PC-3 (cell line): Measurements from ENCODE around the gene RASAL2. TPM values are rescaled to one million over a fixed set of nuclear protein-coding genes. Genes with fewer than 3 reads are reported as not detected.

Experiments used
- ATAC-seq: fragments of 200-7000 bp; cut with Tn5 transposase; 2 replicates; pipeline ENCODE4 v1.9.1; 2020; ENCODE audit warnings: mild to moderate bottlenecking, moderate library complexity
- BruUV-seq: library from RNA; stranded (reverse); fragments of 400-500 nt; replicated peaks from 2 replicates; lab custom pipeline; 2021; lab: Mats Ljungman, UMichigan
- CTCF ChIA-PET: fragments of 300-600 bp; sonication (Branson Sonifier 250); formaldehyde crosslinking; loops from one replicate; lab custom pipeline; 2022; ENCODE audit warnings: antibody characterized with exemption; lab: Charles Lee
- POLR2A ChIA-PET: fragments of 300-600 bp; sonication (Branson Sonifier 250); formaldehyde crosslinking; loops from one replicate; lab custom pipeline; 2022; ENCODE audit warnings: antibody characterized with exemption; ENCODE audit not compliant: unreplicated experiment; lab: Charles Lee
- DNase-seq: peaks from one replicate; pipeline ENCODE4 v3.0.0-alpha.2; 2015
- H2AFZ ChIP-seq: fragments of 300-600 bp; sonication (generic); 2 replicates; pipeline ENCODE4 v1.6.0; 2016; ENCODE audit warnings: antibody characterized with exemption, low read length
- H3F3A ChIP-seq: fragments of 300-600 bp; sonication (generic); one replicate; pipeline ENCODE4 v1.6.0; 2017; ENCODE audit warnings: antibody characterized with exemption, low read length, control low read depth, mild to moderate bottlenecking; ENCODE audit not compliant: unreplicated experiment
- H3K27ac ChIP-seq: fragments of 300-600 bp; sonication (generic); 2 replicates; pipeline ENCODE4 v1.5.1; 2016; ENCODE audit warnings: mild to moderate bottlenecking, low read length
- H3K27me3 ChIP-seq: fragments of 300-600 bp; sonication (generic); 2 replicates; pipeline ENCODE4 v1.6.1; 2016; ENCODE audit warnings: low read length, mixed read lengths
- H3K36me3 ChIP-seq: fragments of 300-600 bp; sonication (generic); 2 replicates; pipeline ENCODE4 v1.6.1; 2016; ENCODE audit warnings: low read depth, mixed run types, low read length, mixed read lengths
- H3K4me1 ChIP-seq: fragments of 300-600 bp; sonication (generic); 2 replicates; pipeline ENCODE4 v1.5.1; 2016; ENCODE audit warnings: low read length; ENCODE audit not compliant: insufficient read depth
- H3K4me2 ChIP-seq: fragments of 300-600 bp; sonication (generic); 2 replicates; pipeline ENCODE4 v1.6.0; 2016; ENCODE audit warnings: low read length
- H3K4me3 ChIP-seq: fragments of 300-600 bp; sonication (generic); 2 replicates; pipeline ENCODE4 v1.5.1; 2016; ENCODE audit warnings: mild to moderate bottlenecking, low read length, mixed read lengths
- H3K79me2 ChIP-seq: fragments of 300-600 bp; sonication (generic); 2 replicates; pipeline ENCODE4 v1.6.1; 2017; ENCODE audit warnings: low read length, mixed read lengths
- H3K9ac ChIP-seq: fragments of 300-600 bp; sonication (generic); 2 replicates; pipeline ENCODE4 v1.6.0; 2016; ENCODE audit warnings: mild to moderate bottlenecking, low read length
- H3K9me2 ChIP-seq: fragments of 300-600 bp; sonication (generic); replicated peaks from 2 replicates; pipeline ENCODE4 v1.6.1; 2016; ENCODE audit warnings: mixed run types, low read length, mixed read lengths
- H3K9me3 ChIP-seq: fragments of 300-600 bp; sonication (generic); 2 replicates; pipeline ENCODE4 v1.6.1; 2016; ENCODE audit warnings: low read length, mixed read lengths
- H4K20me1 ChIP-seq: fragments of 300-600 bp; sonication (generic); 2 replicates; pipeline ENCODE4 v1.6.1; 2016; ENCODE audit warnings: low read length, mixed read lengths
- EZH2 ChIP-seq: fragments of 300-600 bp; sonication (generic); IDR thresholded peaks from one replicate; pipeline ENCODE4 v1.6.1; 2017; ENCODE audit warnings: antibody characterized with exemption, mild to moderate bottlenecking, low read length; ENCODE audit not compliant: unreplicated experiment
- EZH2phosphoT487 ChIP-seq: fragments of 300-600 bp; sonication (generic); IDR thresholded peaks from 2 replicates; pipeline ENCODE4 v1.6.1; 2018; ENCODE audit warnings: mild to moderate bottlenecking, antibody characterized with exemption, low read length, borderline replicate concordance
- intact Hi-C: fragments of 100-400 bp; cut with micrococcal nuclease; formaldehyde crosslinking; loops from 2 replicates; pipeline ENCODE4 v1.9.0; 2023
- total RNA-seq: library from RNA; depleted of rRNA; stranded (reverse); fragments of >200 nt; gene quantifications from 2 replicates; pipeline ENCODE4 v1.2.3, GENCODE V29; 2014
- TF ChIP-seq, protein P1 (sequence below): fragments of 300-600 bp; sonication (generic); conservative IDR thresholded peaks from 2 replicates; pipeline ENCODE4 v1.5.1; 2017; ENCODE audit warnings: antibody characterized with exemption, low read depth, mild to moderate bottlenecking, low read length

RASAL2 gene
- total RNA-seq, 1 experiment from 2014 or later = 7.9 TPM

- Histone ChIP-seq H3K4me3 (no peak overlapping the region), H3K4me2 (no peak overlapping the region), H3K9me2 (no peaks in the 10 kb centered on the region), H4K20me1 (no peaks in the 10 kb centered on the region), H3K9ac (no peak overlapping the region), H3K4me1 (no peaks in the 10 kb centered on the region), H3K79me2 (no peaks in the 10 kb centered on the region), H3K9me3 (no peaks in the 10 kb centered on the region), H3K36me3 (no peaks in the 10 kb centered on the region), H3K27me3 (no peaks in the 10 kb centered on the region), H3K27ac (no peak overlapping the region), H2AFZ (no peak overlapping the region), H3F3A (no peaks in the 10 kb centered on the region)
- POLR2A ChIA-PET = no interaction called here
- CTCF ChIA-PET = no interaction called here
- ATAC-seq (no peak), DNase-seq (no peak)
- no peak for TF ChIP-seq EZH2
- TF ChIP-seq EZH2phosphoT487 = no peak
- TF ChIP-seq, protein P1, sequence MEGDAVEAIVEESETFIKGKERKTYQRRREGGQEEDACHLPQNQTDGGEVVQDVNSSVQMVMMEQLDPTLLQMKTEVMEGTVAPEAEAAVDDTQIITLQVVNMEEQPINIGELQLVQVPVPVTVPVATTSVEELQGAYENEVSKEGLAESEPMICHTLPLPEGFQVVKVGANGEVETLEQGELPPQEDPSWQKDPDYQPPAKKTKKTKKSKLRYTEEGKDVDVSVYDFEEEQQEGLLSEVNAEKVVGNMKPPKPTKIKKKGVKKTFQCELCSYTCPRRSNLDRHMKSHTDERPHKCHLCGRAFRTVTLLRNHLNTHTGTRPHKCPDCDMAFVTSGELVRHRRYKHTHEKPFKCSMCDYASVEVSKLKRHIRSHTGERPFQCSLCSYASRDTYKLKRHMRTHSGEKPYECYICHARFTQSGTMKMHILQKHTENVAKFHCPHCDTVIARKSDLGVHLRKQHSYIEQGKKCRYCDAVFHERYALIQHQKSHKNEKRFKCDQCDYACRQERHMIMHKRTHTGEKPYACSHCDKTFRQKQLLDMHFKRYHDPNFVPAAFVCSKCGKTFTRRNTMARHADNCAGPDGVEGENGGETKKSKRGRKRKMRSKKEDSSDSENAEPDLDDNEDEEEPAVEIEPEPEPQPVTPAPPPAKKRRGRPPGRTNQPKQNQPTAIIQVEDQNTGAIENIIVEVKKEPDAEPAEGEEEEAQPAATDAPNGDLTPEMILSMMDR = no peak
- BruUV-seq = no TSS peak
- intact Hi-C loops = no loop called here
These were observed 282.1 kb downstream of the RASAL2 start for GRCh38 chr1:178376008-178376407.

- intact Hi-C loops = no loop called here
- DNase-seq (no peak), ATAC-seq (no peak)
- no peak overlapping the region for H3K9ac ChIP-seq
- H3K4me3 ChIP-seq = no peak overlapping the region
- no peaks in the 10 kb centered on the region for H3K36me3 ChIP-seq
- TF ChIP-seq EZH2 = no peak
- TF ChIP-seq, protein P1 = peak; percentile 30; the same call in 1 of the 2 replicates
- no peak for TF ChIP-seq EZH2phosphoT487
- CTCF ChIA-PET = no interaction called here
- POLR2A ChIA-PET = no interaction called here
- H3K9me3 ChIP-seq = no peaks in the 10 kb centered on the region
- H3K27me3 ChIP-seq = no peaks in the 10 kb centered on the region
- no peak overlapping the region for H2AFZ ChIP-seq
- no peaks in the 10 kb centered on the region for H4K20me1 ChIP-seq
- no peaks in the 10 kb centered on the region for H3K9me2 ChIP-seq
- no peaks in the 10 kb centered on the region for H3K79me2 ChIP-seq
- H3K4me1 ChIP-seq = no peaks in the 10 kb centered on the region
- no peak overlapping the region for H3K4me2 ChIP-seq
- H3K27ac ChIP-seq = no peak overlapping the region
- H3F3A ChIP-seq = no peaks in the 10 kb centered on the region
- no TSS peak for BruUV-seq
These were observed 285.9 kb downstream of the RASAL2 start for GRCh38 chr1:178379807-178380206.

DNA sequence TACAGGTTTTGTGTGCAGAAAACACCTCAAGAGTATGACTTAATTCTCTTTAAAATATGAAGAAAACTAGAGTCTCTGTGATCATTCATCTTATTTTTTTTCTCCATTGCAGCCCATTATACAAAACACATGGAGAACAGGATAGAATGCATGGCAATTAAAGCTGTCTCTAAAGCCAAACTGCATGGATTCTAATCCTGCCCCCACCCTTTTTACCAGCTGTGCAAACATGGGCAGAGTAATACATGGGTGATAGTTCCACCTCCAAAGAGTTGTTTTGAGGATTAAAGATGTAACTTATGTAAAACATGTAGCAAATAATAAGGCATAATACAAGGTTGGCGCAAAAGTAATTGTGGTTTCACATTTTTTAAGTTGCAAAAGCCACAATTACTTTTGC is 288.5 kb downstream of the RASAL2 start:
- Histone ChIP-seq H4K20me1 (no peaks in the 10 kb centered on the region), H3K79me2 (no peaks in the 10 kb centered on the region), H3K9me2 (no peaks in the 10 kb centered on the region), H3K4me2 (no peak overlapping the region), H3K9ac (no peak overlapping the region), H3K27me3 (no peaks in the 10 kb centered on the region), H3K9me3 (no peaks in the 10 kb centered on the region), H3K27ac (no peak overlapping the region), H3K4me3 (no peak overlapping the region), H2AFZ (no peak overlapping the region), H3K4me1 (no peaks in the 10 kb centered on the region), H3K36me3 (no peaks in the 10 kb centered on the region), H3F3A (no peaks in the 10 kb centered on the region)
- no peak for TF ChIP-seq EZH2phosphoT487
- TF ChIP-seq EZH2 = no peak
- TF ChIP-seq, protein P1 = no peak
- intact Hi-C loops = no loop called here
- no peak for ATAC-seq
- POLR2A ChIA-PET = no interaction called here
- DNase-seq = no peak
- CTCF ChIA-PET = interaction anchor here (0.7 kb wide), 1 partner anchor 837 kb away, joined by 5 read pairs; no protein-coding TSS in a partner anchor
- no TSS peak for BruUV-seq
